Mesothelial cell of epicardium (in vitro differentiated cells): Measurements from ENCODE around the gene NR2F1. TPM values are rescaled to one million over a fixed set of nuclear protein-coding genes. Genes with fewer than 3 reads are reported as not detected.
A peak's percentile ranks its signal among the peaks of the same experiment; 100 is the strongest.

Experiments used
- DNase-seq, 2 experiments: peaks; one replicate each; pipeline ENCODE4 v3.0.0; 2021; ENCODE audit warnings: low spot score in 2 of 2; ENCODE audit not compliant: unreplicated experiment in 2 of 2
- H3K27ac Mint-ChIP-seq: 2 replicates; pipeline ENCODE4 v1.8.0; 2021; ENCODE audit warnings: mixed read lengths
- H3K27me3 Mint-ChIP-seq: 2 replicates; pipeline ENCODE4 v1.8.0; 2021; ENCODE audit warnings: low read depth, mixed read lengths
- H3K36me3 Mint-ChIP-seq: 2 replicates; pipeline ENCODE4 v1.8.0; 2021; ENCODE audit warnings: mixed read lengths
- H3K4me1 Mint-ChIP-seq: 2 replicates; pipeline ENCODE4 v1.8.0; 2021; ENCODE audit warnings: mixed read lengths
- H3K4me3 Mint-ChIP-seq: 2 replicates; pipeline ENCODE4 v1.8.0; 2021; ENCODE audit warnings: mild to moderate bottlenecking, moderate library complexity, mixed read lengths
- H3K9me3 Mint-ChIP-seq: 2 replicates; pipeline ENCODE4 v1.8.0; 2021; ENCODE audit warnings: mixed read lengths
- total RNA-seq: library from RNA; stranded (reverse); gene quantifications from 3 replicates; pipeline ENCODE4 v1.2.1, GENCODE V29; 2021
- TF ChIP-seq, protein P1 (sequence below): fragments of 200-600 bp; sonication (generic); IDR thresholded peaks from one replicate; pipeline ENCODE4 v1.5.0; 2021; ENCODE audit warnings: antibody characterized with exemption; ENCODE audit not compliant: unreplicated experiment

The NR2F1 gene
- total RNA-seq, 1 donor from 2014 or later: 20.3 TPM

DNA sequence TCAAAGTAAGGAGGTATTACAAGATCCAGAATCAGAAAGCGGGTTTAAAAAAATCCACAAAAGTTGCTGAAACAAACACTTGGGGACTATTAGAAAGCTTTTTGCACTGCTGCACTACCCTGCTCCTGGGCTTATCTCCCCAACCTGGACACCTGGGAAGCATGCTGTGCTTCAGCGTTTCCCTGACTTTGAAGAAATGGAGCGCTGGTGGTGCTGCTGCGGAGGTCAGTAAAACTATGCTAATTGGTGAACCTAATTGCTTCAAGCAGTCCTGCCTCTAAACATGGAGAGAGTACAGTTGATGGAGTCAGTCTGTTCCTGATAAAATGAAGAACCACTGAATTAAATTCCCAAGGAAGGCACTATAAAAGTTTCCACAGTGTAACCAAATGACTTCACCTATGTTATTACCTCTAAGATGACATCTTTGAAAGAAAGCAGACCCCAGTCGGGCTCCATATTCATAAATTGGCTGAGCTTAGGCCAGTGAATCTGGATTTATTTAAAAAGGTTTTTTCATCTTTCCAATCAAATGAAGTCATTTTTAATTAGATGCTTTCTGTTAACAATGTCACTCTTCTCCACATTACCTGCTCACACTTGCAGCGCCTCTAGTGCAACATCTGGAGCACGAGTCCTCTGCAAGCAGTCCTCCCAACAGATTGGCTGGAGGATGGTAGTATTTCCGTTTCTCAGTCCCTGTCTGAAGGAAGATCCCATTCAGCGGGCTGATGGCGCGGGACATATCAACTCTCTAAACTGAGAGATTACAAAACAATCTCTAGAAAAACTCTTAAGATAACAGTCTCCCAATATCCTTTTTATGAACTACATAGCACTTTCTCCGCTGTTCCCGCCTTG lies 13.5 kb upstream of the NR2F1 start:
- Mint-ChIP-seq H3K9me3 (peaks cover 1% of the 10 kb centered on the region), H3K27ac (no peak overlapping the region), H3K4me3 (peak overlapping the region; percentile 33), H3K4me1 (peaks cover 33% of the 10 kb centered on the region), H3K27me3 (peaks cover 61% of the 10 kb centered on the region), H3K36me3 (no peaks in the 10 kb centered on the region)
- no peak for DNase-seq
- TF ChIP-seq, protein P1, sequence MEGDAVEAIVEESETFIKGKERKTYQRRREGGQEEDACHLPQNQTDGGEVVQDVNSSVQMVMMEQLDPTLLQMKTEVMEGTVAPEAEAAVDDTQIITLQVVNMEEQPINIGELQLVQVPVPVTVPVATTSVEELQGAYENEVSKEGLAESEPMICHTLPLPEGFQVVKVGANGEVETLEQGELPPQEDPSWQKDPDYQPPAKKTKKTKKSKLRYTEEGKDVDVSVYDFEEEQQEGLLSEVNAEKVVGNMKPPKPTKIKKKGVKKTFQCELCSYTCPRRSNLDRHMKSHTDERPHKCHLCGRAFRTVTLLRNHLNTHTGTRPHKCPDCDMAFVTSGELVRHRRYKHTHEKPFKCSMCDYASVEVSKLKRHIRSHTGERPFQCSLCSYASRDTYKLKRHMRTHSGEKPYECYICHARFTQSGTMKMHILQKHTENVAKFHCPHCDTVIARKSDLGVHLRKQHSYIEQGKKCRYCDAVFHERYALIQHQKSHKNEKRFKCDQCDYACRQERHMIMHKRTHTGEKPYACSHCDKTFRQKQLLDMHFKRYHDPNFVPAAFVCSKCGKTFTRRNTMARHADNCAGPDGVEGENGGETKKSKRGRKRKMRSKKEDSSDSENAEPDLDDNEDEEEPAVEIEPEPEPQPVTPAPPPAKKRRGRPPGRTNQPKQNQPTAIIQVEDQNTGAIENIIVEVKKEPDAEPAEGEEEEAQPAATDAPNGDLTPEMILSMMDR: no peak

DNA sequence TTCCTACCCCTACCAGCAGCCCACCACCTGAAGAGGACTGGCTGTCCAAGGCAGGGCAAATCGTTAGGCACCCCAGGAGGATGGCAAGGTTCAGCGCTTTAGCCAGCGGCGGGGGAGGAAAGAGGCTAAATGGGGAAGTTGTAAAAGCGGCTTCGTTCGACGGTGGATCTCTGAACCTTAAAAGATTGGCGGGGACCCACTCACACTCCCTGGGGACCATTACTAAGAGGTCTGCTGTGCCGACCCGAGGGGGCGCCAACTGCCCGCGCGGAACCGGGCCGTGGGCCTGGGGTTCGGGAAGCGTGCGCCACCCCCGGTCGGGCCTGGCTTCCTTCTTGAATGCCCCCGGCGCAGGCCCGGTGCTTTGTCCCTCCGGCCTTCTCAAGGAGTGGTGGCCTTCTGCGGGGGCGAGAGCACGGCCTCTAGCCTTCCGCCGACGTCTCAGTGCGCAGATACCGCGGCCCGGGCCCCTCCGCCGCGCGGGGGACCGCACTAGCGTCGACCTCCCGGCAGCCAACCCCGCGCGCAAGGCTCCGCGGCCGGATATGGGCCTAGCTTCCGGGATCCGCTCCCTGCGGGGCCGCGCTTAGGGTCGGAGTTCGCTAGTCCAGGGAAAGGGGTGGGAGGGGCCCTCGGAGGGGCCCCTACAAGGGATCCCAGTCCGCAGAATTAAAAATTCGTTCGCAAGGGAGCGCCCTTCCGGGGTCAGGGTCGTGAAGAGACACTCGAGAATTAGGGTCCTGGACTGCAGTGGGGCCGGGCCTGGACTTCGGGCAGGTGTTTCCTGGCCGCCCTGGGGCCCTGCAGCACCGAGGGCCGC lies 12.5 kb upstream of the NR2F1 start:
- Mint-ChIP-seq H3K27ac (no peak overlapping the region), H3K36me3 (no peaks in the 10 kb centered on the region), H3K9me3 (no peaks in the 10 kb centered on the region), H3K27me3 (peaks cover 71% of the 10 kb centered on the region), H3K4me1 (peaks cover 35% of the 10 kb centered on the region), H3K4me3 (peak overlapping the region; percentile 33)
- TF ChIP-seq, protein P1: no peak
- DNase-seq: no peak

DNA sequence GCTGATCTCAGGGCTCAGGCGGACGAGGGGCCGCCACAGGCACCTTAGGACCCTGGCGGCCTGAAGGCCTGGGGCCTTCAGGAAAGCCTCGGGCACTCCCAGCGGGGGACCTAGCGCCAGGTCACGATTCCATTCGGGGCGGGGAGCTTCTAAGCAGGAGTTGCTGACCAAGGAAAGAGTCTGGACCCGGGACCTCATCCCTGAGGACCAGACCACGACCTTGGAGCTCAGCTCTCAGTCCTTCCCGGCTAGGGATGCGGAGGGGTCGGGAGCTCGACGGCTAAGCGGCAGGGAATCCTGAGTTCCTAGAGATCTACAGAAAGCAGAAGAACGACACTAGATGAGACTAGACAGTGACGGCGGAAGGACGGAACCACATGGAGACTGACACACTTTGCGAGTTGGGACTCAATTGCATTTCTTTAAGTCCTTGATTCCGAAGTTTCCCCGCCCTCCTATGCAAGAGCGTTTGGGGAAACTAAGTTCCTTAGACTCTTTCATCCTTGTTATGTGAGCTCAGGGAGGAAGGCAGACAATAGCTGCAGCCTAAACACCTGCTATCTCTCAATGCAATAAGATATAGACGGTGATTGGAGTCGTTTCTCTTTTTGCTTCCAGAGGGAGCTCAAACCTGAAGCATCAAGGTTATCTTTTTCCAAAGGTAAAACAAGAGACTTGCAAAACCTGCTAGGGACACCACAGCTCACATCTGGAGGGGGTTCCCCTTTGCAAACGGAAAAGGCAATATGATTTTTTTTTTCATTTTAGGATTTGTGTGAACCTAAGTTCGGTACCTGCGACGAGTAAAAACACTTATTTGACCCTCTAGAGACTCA lies 11.7 kb upstream of the NR2F1 start:
- Mint-ChIP-seq H3K9me3 (no peaks in the 10 kb centered on the region), H3K36me3 (no peaks in the 10 kb centered on the region), H3K27ac (no peak overlapping the region), H3K4me3 (peak overlapping the region; percentile 68), H3K4me1 (peaks cover 38% of the 10 kb centered on the region), H3K27me3 (peaks cover 79% of the 10 kb centered on the region)
- TF ChIP-seq, protein P1: no peak
- DNase-seq: no peak

DNA sequence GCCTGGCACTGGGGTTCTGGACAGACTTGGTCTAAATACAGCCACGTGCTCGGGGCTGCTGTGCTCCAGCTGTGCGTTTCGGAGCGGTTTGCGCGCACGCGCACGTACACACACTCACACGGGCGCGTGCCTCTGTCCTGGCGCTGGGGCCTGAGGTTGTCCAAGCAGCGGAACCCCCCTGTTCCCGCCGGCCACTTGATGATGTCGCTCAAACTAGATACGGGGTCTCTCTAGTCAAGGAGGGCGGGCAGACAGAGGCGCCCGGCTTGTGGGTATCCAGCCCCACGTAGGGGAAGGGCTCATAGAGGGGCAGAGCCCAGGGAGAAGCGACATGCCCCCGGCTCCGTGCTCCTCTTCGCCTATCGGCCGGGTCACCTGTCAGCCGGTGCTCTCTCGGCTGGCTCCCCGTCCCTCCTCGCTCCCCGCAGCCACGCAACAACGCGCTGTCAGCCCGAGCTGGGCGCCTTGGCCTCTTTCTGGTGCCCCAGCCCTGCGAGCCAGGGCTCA lies 10.9 kb upstream of the NR2F1 start:
- Mint-ChIP-seq H3K9me3 (no peaks in the 10 kb centered on the region), H3K4me3 (peak overlapping the region; percentile 68), H3K27ac (no peak overlapping the region), H3K4me1 (peaks cover 41% of the 10 kb centered on the region), H3K27me3 (peaks cover 86% of the 10 kb centered on the region), H3K36me3 (no peaks in the 10 kb centered on the region)
- DNase-seq: no peak
- TF ChIP-seq, protein P1: no peak
